SK-N-SH treated with all-trans-retinoic acid at 6 μM for 48 hours (cell line): ENCODE measurements around the gene SCAPER.

Source experiments
- ATAC-seq: fragments of 200-7000 bp; cut with Tn5 transposase; 3 replicates; pipeline ENCODE4 v1.9.1; 2020; ENCODE audit warnings: mild to moderate bottlenecking, moderate library complexity
- ARNTL ChIP-seq: fragments of 450-650 bp; formaldehyde crosslinking; IDR thresholded peaks from 2 replicates; pipeline ENCODE4 v1.5.0; 2020; ENCODE audit warnings: low read depth, mild to moderate bottlenecking, moderate library complexity, borderline replicate concordance
- BACH2 ChIP-seq: fragments of 250-450 bp; sonication (Bioruptor Pico); IDR thresholded peaks from 2 replicates; pipeline ENCODE4 v1.9.0; 2021; ENCODE audit warnings: mild to moderate bottlenecking, borderline replicate concordance
- CSDC2 ChIP-seq: fragments of 250-450 bp; sonication (Bioruptor Pico); IDR thresholded peaks from 2 replicates; pipeline ENCODE4 v1.5.0; 2020; ENCODE audit warnings: mild to moderate bottlenecking, moderate library complexity
- ESRRG ChIP-seq: fragments of 250-450 bp; sonication (Bioruptor Pico); IDR thresholded peaks from 2 replicates; pipeline ENCODE4 v1.6.1; 2021; ENCODE audit warnings: mild to moderate bottlenecking
- GLIS3 ChIP-seq: fragments of 250-450 bp; sonication (Bioruptor Pico); IDR thresholded peaks from 2 replicates; pipeline ENCODE4 v1.5.0; 2020; ENCODE audit warnings: mild to moderate bottlenecking, moderate library complexity
- ISL1 ChIP-seq: fragments of 250-450 bp; sonication (Bioruptor Pico); IDR thresholded peaks from 2 replicates; pipeline ENCODE4 v2.1.2; 2022; ENCODE audit warnings: mild to moderate bottlenecking, moderate library complexity
- OSR1 ChIP-seq: fragments of 250-450 bp; sonication (Bioruptor Pico); IDR thresholded peaks from 2 replicates; pipeline ENCODE4 v1.8.0; 2022; ENCODE audit warnings: moderate library complexity, mild to moderate bottlenecking, inconsistent platforms
- PPARA ChIP-seq: fragments of 250-450 bp; sonication (Bioruptor Pico); IDR thresholded peaks from 2 replicates; pipeline ENCODE4 v1.5.0; 2020; ENCODE audit warnings: mild to moderate bottlenecking, borderline replicate concordance
- RARB ChIP-seq: fragments of 250-450 bp; sonication (Bioruptor Pico); IDR thresholded peaks from 2 replicates; pipeline ENCODE4 v1.8.0; 2021; ENCODE audit warnings: mild to moderate bottlenecking, moderate library complexity
- SNAI2 ChIP-seq: fragments of 250-450 bp; sonication (Bioruptor Pico); IDR thresholded peaks from 2 replicates; pipeline ENCODE4 v1.5.0; 2020; ENCODE audit warnings: mild to moderate bottlenecking, moderate library complexity
- TCF4 ChIP-seq: fragments of 250-450 bp; sonication (Bioruptor Pico); IDR thresholded peaks from 2 replicates; pipeline ENCODE4 v1.8.0; 2021; ENCODE audit warnings: mild to moderate bottlenecking, moderate library complexity, borderline replicate concordance
- TOX ChIP-seq: fragments of 250-450 bp; sonication (Bioruptor Pico); IDR thresholded peaks from 2 replicates; pipeline ENCODE4 v1.8.0; 2021; ENCODE audit warnings: mild to moderate bottlenecking, moderate library complexity, borderline replicate concordance
- ZC3H10 ChIP-seq: fragments of 250-450 bp; sonication (Bioruptor Pico); IDR thresholded peaks from 2 replicates; pipeline ENCODE4 v1.5.1; 2021; ENCODE audit warnings: mild to moderate bottlenecking, moderate library complexity
- ZNF565 ChIP-seq: fragments of 450-650 bp; formaldehyde crosslinking; conservative IDR thresholded peaks from 2 replicates; pipeline ENCODE4 v1.5.0; 2020; ENCODE audit warnings: low read depth, mild to moderate bottlenecking, moderate library complexity
- ZNF70 ChIP-seq: fragments of 450-650 bp; formaldehyde crosslinking; IDR thresholded peaks from 2 replicates; pipeline ENCODE4 v1.5.0; 2020; ENCODE audit warnings: mild to moderate bottlenecking, moderate library complexity
- TF ChIP-seq, protein P1 (sequence below): fragments of 250-450 bp; sonication (Bioruptor Pico); IDR thresholded peaks from 2 replicates; pipeline ENCODE4 v1.8.0; 2020; ENCODE audit warnings: mild to moderate bottlenecking, moderate library complexity, borderline replicate concordance
- TF ChIP-seq, protein P2 (sequence below): fragments of 250-450 bp; sonication (Bioruptor Pico); IDR thresholded peaks from 2 replicates; pipeline ENCODE4 v1.8.0; 2021; ENCODE audit warnings: low read depth, mild to moderate bottlenecking, moderate library complexity, borderline replicate concordance
- TF ChIP-seq, protein P3 (sequence below): fragments of 250-450 bp; sonication (Bioruptor Pico); IDR thresholded peaks from 2 replicates; pipeline ENCODE4 v1.5.1; 2020; ENCODE audit warnings: low read depth, mild to moderate bottlenecking, moderate library complexity
- TF ChIP-seq, protein P4 (sequence below): fragments of 250-450 bp; sonication (Bioruptor Pico); IDR thresholded peaks from 2 replicates; pipeline ENCODE4 v1.5.0; 2020; ENCODE audit warnings: mild to moderate bottlenecking, moderate library complexity

Gene SCAPER

DNA sequence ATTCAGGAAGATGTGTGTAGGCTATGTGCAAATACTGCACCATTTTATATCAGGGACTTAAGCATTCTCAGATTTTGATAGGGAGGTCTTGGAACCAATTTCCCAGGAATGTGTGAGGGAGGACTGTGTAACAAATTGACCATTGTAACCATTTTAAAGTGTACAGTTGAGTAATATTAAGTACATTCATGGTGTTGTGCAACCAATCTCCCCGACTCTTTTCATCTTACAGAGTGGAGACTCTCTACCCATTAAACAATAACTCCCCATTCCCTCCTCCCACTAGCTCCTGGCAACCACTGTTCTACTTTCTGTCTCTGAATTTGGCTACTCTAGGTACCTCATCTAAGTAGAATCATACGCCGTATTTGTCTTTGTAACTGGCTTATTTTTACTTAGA lies 31.5 kb upstream of the SCAPER start:
- TF ChIP-seq SNAI2 (CRISPR knock-in tag) (no peak), ZC3H10 (no peak), CSDC2 (no peak), TOX (CRISPR knock-in tag) (no peak), GLIS3 (CRISPR knock-in tag) (no peak)
- TF ChIP-seq, protein P1, sequence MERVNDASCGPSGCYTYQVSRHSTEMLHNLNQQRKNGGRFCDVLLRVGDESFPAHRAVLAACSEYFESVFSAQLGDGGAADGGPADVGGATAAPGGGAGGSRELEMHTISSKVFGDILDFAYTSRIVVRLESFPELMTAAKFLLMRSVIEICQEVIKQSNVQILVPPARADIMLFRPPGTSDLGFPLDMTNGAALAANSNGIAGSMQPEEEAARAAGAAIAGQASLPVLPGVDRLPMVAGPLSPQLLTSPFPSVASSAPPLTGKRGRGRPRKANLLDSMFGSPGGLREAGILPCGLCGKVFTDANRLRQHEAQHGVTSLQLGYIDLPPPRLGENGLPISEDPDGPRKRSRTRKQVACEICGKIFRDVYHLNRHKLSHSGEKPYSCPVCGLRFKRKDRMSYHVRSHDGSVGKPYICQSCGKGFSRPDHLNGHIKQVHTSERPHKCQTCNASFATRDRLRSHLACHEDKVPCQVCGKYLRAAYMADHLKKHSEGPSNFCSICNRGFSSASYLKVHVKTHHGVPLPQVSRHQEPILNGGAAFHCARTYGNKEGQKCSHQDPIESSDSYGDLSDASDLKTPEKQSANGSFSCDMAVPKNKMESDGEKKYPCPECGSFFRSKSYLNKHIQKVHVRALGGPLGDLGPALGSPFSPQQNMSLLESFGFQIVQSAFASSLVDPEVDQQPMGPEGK = no peak
- TF ChIP-seq, protein P2, sequence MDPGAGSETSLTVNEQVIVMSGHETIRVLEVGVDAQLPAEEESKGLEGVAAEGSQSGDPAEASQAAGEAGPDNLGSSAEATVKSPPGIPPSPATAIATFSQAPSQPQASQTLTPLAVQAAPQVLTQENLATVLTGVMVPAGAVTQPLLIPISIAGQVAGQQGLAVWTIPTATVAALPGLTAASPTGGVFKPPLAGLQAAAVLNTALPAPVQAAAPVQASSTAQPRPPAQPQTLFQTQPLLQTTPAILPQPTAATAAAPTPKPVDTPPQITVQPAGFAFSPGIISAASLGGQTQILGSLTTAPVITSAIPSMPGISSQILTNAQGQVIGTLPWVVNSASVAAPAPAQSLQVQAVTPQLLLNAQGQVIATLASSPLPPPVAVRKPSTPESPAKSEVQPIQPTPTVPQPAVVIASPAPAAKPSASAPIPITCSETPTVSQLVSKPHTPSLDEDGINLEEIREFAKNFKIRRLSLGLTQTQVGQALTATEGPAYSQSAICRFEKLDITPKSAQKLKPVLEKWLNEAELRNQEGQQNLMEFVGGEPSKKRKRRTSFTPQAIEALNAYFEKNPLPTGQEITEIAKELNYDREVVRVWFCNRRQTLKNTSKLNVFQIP (CRISPR knock-in tag) = no peak
- TF ChIP-seq, all 23 proteins: peak for 0
- no peak for ATAC-seq

DNA sequence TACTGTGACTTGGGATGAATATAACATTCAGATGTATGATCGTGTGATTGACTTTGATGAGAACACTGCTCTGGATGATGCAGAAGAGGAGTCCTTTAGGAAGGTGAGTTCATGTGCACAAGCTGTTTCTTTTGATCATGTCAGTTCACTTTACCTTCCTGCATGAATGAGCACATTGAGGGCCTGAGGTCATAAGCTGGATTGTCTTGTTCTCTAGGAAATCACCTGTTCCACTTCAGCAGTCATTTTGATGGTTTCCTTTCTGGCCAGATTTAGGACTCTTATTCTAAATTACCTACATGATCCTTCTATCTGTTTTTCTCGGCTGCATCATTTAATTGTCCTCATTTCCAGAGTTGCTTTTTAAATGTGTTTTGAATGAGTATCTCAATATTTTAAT lies 30.5 kb upstream of the SCAPER start:
- no peak for TF ChIP-seq ISL1 (CRISPR knock-in tag)
- TF ChIP-seq, all 23 proteins: peak for 0
- no peak for ATAC-seq

DNA sequence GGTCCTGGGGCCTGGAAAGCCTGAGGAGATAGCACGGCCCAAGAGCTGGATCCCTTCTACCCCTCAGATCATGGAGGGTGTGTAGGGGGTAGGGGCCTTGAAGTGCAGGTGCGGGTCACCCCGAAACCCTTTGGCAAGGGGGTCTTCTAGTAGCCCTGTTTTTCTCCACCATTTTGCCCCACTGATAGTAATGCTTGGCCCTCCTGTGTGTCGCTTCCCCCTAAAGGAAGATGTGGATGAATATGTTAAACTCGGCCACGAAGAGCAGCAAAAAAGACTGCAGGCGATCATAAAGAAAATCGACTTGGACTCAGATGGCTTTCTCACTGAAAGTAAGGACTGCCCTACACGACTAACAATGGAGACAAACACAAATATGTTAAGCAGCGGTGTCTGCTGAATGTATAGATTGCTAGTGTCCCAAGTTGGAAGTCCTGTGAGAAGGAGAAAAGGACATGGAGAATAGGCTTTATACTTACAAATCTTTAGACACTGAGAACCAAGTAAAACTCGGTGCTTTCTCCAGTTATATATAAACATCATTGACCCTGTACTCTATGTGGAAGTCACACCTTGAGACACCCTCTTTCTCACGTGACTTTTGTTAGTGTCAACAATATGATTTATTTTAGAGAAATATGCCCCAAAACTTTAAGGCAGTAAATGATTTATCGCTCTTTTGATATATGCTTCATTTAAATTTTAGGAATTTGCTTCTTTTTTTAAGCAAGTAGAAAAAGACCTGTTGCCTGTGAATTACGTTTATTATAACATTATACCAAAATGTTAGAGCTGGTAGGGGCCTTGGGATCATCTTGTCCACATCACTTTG lies 27.2 kb upstream of the SCAPER start:
- 0 out of 3 replicates have a peak, but pooled peaks have one; percentile 1 for ATAC-seq
- TF ChIP-seq ZNF70 (CRISPR knock-in tag) (no peak), ISL1 (CRISPR knock-in tag) (no peak), OSR1 (no peak), ZC3H10 (no peak), SNAI2 (CRISPR knock-in tag) (no peak)
- TF ChIP-seq, protein P2 (CRISPR knock-in tag) = no peak
- TF ChIP-seq, protein P1 = no peak

DNA sequence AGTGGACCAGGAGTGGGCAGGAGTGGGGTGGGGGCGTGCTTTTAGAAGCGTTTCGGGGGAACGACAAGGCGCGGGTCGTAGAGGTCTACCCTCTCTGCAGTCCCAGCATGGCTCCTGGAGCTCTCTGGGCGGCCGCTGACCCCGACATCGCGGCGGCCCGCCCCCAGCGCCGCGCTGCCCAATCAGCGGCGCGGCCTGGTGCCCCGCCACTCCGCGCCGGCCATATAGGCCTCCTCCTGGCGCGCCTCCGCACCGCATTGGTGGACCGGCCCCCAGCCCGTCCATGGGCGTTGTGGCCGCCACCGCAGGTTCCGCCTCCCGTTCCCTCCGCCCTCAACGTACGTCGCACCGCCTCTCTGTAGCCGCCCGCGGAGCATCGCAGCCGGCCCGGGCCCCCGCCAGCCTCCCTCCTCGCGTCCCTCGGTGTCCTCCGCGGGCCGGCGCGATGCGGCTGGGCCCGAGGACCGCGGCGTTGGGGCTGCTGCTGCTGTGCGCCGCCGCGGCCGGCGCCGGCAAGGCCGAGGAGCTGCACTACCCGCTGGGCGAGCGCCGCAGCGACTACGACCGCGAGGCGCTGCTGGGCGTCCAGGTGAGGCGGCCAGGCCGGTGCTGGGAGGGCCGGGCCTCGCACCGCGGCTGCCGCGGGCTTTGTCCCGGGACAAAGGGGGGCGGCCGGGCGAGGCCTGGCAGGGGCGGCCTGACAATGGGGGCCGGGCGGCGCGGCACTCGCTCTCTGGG lies 26.4 kb upstream of the SCAPER start, which contains the start of gene RCN2:
RCN2 (plus strand) TSS at position 353 of the 738 bp plus-strand sequence; CDS start at position 446, 93 bp downstream.
- ATAC-seq = peak; percentile 100
- TF ChIP-seq ARNTL (CRISPR knock-in tag) = no peak
- TF ChIP-seq BACH2 (CRISPR knock-in tag) = no peak
- no peak for TF ChIP-seq ZNF70 (CRISPR knock-in tag)
- no peak for TF ChIP-seq ZNF565
- TF ChIP-seq RARB (CRISPR knock-in tag) = no peak
- TF ChIP-seq OSR1 = no peak
- TF ChIP-seq, protein P1 = no peak
- no peak for TF ChIP-seq GLIS3 (CRISPR knock-in tag)
- TF ChIP-seq, protein P3, sequence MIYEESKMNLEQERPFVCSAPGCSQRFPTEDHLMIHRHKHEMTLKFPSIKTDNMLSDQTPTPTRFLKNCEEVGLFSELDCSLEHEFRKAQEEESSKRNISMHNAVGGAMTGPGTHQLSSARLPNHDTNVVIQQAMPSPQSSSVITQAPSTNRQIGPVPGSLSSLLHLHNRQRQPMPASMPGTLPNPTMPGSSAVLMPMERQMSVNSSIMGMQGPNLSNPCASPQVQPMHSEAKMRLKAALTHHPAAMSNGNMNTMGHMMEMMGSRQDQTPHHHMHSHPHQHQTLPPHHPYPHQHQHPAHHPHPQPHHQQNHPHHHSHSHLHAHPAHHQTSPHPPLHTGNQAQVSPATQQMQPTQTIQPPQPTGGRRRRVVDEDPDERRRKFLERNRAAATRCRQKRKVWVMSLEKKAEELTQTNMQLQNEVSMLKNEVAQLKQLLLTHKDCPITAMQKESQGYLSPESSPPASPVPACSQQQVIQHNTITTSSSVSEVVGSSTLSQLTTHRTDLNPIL (CRISPR knock-in tag) = no peak
- no peak for TF ChIP-seq PPARA (CRISPR knock-in tag)
- no peak for TF ChIP-seq SNAI2 (CRISPR knock-in tag)
- TF ChIP-seq, protein P4, sequence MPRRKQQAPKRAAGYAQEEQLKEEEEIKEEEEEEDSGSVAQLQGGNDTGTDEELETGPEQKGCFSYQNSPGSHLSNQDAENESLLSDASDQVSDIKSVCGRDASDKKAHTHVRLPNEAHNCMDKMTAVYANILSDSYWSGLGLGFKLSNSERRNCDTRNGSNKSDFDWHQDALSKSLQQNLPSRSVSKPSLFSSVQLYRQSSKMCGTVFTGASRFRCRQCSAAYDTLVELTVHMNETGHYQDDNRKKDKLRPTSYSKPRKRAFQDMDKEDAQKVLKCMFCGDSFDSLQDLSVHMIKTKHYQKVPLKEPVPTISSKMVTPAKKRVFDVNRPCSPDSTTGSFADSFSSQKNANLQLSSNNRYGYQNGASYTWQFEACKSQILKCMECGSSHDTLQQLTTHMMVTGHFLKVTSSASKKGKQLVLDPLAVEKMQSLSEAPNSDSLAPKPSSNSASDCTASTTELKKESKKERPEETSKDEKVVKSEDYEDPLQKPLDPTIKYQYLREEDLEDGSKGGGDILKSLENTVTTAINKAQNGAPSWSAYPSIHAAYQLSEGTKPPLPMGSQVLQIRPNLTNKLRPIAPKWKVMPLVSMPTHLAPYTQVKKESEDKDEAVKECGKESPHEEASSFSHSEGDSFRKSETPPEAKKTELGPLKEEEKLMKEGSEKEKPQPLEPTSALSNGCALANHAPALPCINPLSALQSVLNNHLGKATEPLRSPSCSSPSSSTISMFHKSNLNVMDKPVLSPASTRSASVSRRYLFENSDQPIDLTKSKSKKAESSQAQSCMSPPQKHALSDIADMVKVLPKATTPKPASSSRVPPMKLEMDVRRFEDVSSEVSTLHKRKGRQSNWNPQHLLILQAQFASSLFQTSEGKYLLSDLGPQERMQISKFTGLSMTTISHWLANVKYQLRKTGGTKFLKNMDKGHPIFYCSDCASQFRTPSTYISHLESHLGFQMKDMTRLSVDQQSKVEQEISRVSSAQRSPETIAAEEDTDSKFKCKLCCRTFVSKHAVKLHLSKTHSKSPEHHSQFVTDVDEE (CRISPR knock-in tag) = no peak
- TF ChIP-seq CSDC2 = no peak
- TF ChIP-seq TCF4 (CRISPR knock-in tag) = no peak
- TF ChIP-seq ESRRG (CRISPR knock-in tag) = no peak
